Stimulated activated CD4-positive, alpha-beta T cell treated with anti-CD3 and anti-CD28 coated beads, Interleukin-4, amount 100 ng/mL, for 1 hour (primary cell): ENCODE results near the gene DPP4.
"Not testable (repeated sequence)": the region's sequence is repeated elsewhere in the genome, so short reads cannot be mapped to it uniquely, and the experiment has no call there.

Experiments used
- DNase-seq: peaks from one replicate; pipeline ENCODE4 v3.0.0-alpha.2; 2020

DPP4 gene

DNA sequence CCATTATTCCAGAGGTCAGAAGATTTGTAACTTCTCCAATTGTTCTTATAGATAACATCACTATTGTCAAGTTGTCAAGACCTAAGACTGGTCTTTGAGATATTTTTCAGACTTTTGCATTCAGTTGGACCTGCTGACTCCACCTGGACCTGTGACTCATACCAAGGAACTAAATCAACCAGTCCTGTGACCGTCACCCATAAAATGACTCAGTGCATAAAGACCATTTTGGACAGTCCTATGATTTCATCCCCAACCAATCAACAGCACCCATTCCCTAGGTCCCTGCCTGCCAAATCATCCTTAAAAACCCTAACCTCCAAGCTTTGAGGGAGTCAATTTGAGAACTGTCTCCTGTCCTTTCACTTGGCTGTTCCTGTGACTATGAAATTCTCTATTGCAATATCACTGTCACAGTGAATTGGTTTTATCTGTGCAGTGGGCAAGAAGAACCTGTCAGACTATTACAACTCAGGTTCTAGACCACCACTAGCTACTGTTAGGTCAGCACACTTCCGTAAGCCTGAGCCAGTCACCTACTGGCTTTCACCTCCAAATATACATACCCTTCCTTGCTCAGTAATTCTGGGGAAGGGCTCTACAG, 17.1 kb downstream of the DPP4 start:
- DNase-seq: no peak

DNA sequence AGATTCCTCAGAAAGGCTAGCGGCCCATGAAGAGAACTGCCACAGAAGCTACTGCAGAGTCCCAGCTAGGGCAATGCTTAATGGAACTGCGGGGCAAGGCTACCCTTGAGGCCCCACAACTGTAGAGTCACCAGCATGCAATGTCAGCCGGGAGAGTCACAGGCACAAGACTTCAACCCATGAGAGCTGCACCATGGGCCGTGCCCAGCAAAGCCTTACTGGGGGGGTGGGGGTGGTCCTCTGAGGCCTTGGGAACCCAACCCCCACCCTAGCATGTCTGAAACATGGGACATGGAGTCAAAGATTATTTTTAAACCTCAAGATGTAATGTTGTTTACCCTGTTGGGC, 20.2 kb downstream of the DPP4 start:
- no peak for DNase-seq

DNA sequence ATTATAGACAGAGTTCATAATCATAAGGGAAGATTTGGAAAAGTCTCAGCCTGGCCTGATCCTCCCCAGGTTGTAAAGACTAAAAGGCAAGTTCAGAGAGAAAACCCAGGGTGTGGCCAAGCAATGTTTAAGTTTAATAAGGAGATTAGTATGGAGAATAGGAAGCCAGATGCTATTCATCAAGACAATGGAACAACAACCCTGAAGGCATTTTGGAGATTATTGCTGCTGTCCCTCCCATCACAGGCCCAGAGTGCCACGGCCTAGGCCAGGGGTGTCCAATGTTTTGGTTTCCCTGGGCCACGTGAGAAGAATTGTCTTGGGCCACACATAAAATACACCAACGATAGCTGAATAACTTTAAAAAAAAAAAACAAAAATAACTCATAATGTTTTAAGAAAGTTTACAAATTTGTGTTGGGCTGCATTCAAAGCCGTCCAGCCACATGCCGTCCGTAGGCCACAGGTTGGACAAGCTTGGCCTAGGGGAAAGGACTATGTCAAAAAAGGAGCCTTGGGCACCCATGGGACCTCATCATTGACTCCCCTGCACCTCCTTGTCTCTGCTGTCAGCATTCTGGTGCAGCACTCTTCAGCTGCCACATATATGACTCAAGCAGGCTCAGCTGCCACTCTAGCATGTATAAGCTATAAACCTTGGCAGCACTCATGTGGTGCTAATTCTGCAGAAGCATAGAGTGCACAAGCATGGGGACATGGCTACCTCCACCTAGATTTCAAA, 20.8 kb downstream of the DPP4 start:
- no peak for DNase-seq

DNA sequence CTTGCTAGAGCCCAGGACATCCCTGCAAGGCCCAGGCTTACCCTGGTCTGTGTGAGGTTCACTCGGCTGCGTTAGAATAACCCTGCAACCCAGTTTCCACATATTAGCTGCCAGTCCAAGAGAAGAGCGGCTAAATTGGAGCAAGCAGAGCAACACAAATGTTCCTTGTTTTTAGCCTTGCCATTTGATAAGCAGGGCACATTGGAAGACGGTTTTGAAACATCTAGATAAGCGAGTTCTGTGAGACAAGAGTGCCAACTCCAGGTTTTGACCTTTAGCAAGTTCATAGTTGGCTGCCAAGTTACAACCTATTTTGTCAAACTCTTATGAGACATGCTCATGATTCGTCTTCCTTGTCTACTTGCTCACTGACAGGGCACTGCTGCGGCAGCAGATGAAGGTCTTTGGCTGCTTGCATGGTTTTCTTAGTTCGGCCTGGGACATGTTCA, 23.5 kb downstream of the DPP4 start:
- DNase-seq: no peak

DNA sequence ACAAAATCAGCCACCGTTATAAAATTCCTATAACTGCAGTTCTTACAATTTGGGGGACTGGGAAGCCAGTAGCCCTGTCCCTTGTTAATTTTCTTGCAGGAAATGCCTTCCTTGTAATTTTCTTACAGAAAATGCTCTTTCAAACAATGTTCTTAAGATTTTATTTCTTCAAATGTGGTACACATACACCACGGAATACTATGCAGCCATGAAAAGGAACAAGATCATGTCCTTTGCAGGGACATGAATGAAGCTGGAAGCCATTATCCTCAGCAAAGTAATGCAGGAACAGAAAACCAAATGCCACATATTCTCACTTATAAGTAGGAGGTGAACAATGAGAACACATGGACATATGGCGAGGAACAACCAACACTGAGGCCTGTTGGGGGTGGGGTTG, 24.9 kb downstream of the DPP4 start:
- not testable (repeated sequence) for DNase-seq

DNA sequence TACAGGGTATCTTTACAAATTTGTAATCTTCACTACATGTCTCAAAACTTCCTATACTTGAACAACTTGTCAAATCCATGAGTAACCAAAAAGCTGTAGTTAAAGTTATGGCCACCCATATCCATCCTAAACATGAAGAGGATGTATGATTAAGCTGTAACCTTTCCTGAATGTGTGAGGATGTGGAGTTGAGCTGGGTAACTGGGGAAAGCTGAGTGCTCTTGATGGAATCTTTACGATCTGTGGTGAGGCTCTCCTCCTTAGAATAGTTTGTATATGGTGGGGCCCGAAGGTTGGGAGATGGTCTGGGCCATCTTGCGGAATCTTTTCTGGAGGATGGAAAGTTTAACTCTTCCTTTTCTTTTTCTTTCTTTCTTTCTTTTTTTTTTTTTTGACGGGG, 29.4 kb downstream of the DPP4 start:
- no peak for DNase-seq

DNA sequence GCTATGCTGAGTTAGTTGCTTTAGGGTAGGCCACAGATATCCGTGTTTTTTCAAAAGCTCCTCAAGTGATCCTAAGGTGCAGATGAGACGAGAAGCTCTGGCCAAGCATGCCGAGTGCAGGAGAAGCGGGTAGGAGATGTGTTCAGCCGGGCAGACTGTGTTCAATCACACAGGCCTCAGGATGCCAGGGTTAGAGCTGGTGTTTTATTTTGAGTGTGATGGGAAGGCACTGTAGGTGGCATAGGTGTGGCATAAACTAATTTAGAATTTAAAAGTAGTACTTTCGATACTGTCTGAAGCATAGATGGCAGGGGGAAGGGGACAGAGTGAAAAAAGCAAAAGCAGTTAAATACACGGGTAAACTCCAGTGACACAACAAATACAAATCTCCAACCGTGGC, 30.9 kb downstream of the DPP4 start:
- no peak for DNase-seq

DNA sequence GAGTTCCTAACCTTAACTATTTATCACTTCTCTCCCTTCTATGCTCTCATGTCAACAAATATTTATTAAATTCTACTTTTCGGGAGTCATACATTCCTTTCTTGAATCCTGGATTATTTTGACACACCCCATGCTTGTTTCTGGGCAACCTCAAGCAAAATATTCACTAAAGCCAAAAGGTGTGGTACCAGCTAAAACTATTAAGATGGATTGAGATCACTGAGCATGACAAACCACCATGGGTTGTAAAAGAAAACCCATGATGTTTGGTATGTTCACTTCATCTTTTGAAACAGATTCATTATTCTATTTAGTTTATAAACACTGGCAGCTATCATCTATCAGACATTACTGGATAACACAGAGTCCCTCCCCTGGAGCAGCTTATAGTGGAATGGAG, 32.5 kb downstream of the DPP4 start:
- DNase-seq: no peak

GRCh38 chr2:162038725-162039124, 35.3 kb downstream of the DPP4 start:
- no peak for DNase-seq

GRCh38 chr2:162037886-162038285, 36.1 kb downstream of the DPP4 start:
- no peak for DNase-seq

- no peak for DNase-seq
These were observed 36.8 kb downstream of the DPP4 start for GRCh38 chr2:162037028-162037795.

- DNase-seq: no peak
These were observed 38.0 kb downstream of the DPP4 start for GRCh38 chr2:162035981-162036380.

- DNase-seq: no peak
These were observed 43.4 kb downstream of the DPP4 start for GRCh38 chr2:162030363-162031190.

GRCh38 chr2:162029287-162029901, 44.6 kb downstream of the DPP4 start:
- no peak for DNase-seq

DNA sequence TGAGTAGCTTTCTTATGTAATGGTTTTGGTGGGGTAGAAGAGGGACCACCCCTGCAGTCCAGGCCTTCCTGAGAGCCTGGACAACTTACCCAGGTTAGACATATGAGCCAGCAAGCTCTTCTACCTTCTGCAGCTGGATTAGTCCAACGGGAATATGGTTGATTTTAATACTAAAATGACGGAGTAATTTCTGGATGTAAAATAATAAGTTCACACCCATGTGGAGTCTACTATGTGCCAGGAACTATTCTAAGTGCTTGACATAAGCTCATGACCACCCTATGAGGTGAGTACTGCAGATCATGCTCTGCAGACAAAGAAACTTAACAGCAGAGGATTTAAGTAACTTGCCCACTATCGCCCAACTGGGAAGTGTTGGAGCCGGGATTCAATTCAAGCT, 45.5 kb downstream of the DPP4 start:
- DNase-seq: no peak

DNA sequence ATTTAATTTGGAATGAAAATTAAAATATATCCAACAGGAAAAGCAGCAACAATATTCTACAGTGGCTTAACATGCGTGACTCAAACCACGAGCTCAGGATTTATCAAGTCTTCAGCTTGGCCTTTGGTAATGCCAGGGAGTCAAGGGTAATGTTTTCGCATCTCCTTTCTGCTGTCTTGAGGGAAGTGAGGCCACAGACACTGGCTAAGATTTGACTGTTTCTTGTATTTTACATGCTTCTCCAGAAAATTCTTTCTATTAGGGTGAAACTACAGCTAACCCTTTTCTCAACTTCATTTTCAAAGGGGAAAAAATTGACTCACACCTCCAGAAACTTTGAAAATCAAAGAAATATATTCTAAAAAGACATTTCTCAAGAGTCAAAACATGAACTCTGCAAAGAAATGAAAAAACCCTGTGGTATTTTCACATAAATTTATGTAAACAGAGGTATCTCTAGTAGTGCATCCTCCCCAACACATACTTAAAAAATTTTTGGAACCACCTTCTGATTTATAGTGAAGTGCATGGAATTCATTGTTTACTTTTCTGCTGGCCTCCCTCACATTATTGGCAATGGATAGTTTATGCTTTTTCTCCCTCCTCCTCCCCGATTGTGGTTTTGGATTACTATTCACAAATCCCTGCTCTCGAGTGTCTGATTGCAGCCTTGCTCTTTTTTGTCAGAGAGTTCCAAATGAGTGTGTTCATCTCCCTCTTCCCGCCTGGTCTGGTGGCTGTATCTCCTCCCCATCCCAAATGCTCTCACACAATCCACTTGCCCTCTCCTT, 48.7 kb downstream of the DPP4 start:
- DNase-seq: no peak

DNA sequence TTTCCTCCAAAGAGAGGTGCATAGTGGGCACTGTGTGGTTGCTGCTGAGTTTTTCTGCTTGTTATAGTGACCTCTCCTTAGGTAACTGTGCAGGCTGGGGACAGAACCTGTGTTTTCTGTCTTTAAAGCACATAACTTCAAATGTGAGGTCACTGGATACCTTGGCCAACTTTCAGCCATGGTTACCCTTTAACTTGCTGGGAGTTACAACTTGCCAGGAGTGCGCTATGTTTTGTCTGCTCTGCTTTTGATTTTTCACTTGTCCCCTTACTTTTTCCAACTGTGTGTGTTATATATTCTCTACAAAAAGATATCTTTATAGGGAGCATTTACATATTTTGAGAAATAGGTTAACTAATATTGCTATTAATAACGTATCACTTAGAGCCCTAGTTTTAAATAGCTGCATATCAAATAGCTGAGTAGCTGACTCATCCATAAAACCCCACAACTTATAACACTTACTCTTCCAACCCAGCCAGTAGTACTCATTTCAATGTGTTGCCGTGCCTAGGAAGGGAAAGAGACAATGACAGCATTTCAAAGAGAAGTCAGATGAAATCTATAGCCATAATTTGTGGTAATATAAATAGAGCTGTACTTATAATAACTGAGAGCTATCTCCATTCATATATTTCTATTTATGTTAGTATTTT, 51.6 kb downstream of the DPP4 start:
- DNase-seq: no peak

GRCh38 chr2:162021516-162022058, 52.4 kb downstream of the DPP4 start:
- no peak for DNase-seq

GRCh38 chr2:162018530-162018929, 55.5 kb downstream of the DPP4 start:
- DNase-seq: no peak

DNA sequence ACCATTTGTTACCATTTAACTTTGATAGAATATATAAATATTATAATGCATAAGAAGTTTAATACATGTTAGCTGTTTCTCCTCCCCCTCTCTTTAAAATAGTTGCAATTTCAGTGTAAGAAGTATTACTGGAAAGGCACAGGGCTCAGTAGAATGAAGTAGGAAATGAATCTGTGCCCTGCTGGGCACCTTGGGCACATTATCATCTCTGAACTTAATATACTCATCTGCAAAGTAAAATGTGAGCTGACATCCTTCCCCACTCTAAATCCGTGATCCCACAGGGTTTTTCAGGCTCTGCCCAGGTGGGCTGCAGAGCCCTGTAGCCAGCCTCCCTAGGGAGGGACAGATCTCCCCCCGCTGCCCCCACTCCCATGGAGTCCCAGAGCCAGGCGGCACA, 56.8 kb downstream of the DPP4 start:
- no peak for DNase-seq

DNA sequence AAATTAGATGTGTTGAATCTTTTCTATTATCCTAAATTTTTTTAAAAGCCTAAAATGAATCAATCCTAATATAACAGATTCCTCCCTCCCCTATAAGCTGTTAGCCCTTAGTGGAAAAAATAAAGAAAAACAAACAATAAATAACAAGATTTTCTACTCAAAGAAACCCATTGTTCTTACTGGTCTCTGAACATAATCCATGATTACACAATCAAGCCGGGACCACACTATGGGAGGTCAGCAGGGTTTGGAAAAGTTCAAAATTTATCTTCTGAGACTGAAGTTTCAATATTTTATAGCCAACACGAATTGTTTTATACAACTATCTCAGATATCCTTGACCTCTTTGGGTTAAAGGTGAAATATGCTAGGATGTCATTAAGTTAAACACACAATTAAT, 57.9 kb downstream of the DPP4 start:
- no peak for DNase-seq
